MM.1S (cell line): Measurements from ENCODE around the gene NRTN.

Experiments
- EZH2 ChIP-seq: fragments of 300-600 bp; sonication (generic); optimal IDR thresholded peaks from 2 replicates; pipeline ENCODE3; 2017; ENCODE audit warnings: low read depth, mild to moderate bottlenecking, antibody characterized with exemption, low read length, mixed read lengths
- TF ChIP-seq, protein P1 (sequence below): fragments of 300-600 bp; sonication (generic); IDR thresholded peaks from 2 replicates; pipeline ENCODE4 v1.5.1; 2016; ENCODE audit warnings: antibody characterized with exemption, low read length, mixed read lengths

- no peak for TF ChIP-seq EZH2
- TF ChIP-seq, protein P1, sequence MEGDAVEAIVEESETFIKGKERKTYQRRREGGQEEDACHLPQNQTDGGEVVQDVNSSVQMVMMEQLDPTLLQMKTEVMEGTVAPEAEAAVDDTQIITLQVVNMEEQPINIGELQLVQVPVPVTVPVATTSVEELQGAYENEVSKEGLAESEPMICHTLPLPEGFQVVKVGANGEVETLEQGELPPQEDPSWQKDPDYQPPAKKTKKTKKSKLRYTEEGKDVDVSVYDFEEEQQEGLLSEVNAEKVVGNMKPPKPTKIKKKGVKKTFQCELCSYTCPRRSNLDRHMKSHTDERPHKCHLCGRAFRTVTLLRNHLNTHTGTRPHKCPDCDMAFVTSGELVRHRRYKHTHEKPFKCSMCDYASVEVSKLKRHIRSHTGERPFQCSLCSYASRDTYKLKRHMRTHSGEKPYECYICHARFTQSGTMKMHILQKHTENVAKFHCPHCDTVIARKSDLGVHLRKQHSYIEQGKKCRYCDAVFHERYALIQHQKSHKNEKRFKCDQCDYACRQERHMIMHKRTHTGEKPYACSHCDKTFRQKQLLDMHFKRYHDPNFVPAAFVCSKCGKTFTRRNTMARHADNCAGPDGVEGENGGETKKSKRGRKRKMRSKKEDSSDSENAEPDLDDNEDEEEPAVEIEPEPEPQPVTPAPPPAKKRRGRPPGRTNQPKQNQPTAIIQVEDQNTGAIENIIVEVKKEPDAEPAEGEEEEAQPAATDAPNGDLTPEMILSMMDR: no peak
Observed at GRCh38 chr19:5877882-5878281, 73.0 kb downstream of the NRTN start.
